RPMI7951 (cell line): Measurements from ENCODE around the gene PDCD1. TPM values are rescaled to one million over a fixed set of nuclear protein-coding genes. Genes with fewer than 3 reads are reported as not detected.
"Not testable (repeated sequence)": the region's sequence is repeated elsewhere in the genome, so short reads cannot be mapped to it uniquely, and the experiment has no call there.

Experiments
- DNase-seq: peaks from one replicate; pipeline ENCODE4 v3.0.0-alpha.2; 2012; ENCODE audit warnings: low read depth
- total RNA-seq: library from RNA; depleted of rRNA; stranded (reverse); fragments of >200 nt; shearing (Covaris generic); gene quantifications from 2 replicates; pipeline ENCODE4 v1.2.3, GENCODE V29; 2014; rRNA removed

The PDCD1 gene
- total RNA-seq: not detected in 2 replicates

DNA sequence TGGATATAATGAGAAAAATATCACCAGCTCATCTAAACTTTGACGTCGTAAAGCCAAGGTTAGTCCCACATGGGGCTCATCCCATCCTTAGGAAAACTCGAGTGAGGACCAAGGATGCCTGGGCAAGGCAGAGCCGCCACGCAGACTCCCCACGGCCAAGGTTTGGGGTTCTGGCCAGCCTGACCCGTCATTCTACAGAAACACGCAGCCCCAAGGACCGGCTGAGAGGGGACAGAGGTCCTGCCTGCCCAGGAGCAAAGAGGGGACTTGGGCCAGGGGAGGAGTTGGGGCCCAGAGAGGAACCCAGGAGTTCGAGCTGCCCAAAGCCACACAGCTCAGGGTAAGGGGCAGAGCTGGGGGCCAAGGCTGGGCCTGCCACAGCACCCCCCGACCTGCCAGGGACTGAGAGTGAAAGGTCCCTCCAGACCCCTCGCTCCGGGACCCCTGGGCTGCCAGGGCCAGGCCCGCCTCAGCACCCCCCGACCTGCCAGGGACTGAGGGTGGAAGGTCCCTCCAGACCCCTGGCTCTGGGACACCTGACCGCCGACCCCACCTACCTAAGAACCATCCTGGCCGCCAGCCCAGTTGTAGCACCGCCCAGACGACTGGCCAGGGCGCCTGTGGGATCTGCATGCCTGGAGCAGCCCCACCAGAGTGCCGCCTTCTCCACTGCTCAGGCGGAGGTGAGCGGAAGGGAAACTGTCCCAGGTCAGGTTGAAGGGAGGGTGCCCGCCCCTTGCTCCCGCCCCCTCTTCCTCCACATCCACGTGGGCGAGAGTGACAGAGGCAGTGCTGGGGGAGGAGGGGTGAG, at the start of gene PDCD1:
Gene PDCD1 (minus strand): TSS at position 689 of the 811 bp plus-strand sequence. CDS start 56 bp downstream, at position 633.
- DNase-seq: no peak

- DNase-seq: not testable (repeated sequence)
These were observed 49.1 kb upstream of the PDCD1 start for GRCh38 chr2:241907831-241908230.

DNA sequence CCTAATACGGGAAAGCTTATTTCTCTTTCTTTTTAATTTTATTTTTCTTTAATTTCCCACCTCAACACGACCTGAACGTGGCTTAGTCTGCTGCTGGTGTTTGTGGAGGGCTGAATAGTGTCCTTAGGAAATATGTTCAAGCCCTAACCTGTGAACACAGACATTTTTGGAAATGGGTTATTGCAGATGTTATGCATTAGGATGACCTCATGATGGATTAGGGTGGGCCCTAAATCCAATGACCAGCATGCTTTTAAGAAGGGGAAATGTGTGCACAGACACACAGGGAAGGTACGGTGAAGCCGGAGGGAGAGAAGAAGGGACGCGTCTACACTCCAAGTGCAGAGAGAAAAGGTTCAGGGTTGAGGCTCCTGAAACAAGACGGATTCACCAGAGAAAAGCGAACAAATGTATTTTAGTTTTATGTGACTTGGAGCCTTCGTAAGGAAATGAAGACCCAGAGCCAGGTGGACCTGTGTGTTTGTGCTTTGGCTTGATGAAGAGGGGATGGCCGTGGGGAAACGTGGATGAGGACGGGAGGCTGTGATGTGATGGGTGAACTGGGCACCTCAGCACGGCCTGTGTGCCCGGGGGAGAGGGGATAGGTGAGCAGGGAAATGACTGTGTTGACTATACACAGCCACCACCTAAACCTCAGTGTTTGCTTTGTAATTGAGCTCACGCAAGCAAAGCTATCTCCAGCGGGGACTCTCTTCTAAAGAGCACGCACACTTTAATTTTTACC, 48.3 kb upstream of the PDCD1 start:
- no peak for DNase-seq

- DNase-seq: not testable (repeated sequence)
These were observed 47.7 kb upstream of the PDCD1 start for GRCh38 chr2:241906378-241906770.

GRCh38 chr2:241905716-241906377, 47.2 kb upstream of the PDCD1 start:
- no peak for DNase-seq

DNA sequence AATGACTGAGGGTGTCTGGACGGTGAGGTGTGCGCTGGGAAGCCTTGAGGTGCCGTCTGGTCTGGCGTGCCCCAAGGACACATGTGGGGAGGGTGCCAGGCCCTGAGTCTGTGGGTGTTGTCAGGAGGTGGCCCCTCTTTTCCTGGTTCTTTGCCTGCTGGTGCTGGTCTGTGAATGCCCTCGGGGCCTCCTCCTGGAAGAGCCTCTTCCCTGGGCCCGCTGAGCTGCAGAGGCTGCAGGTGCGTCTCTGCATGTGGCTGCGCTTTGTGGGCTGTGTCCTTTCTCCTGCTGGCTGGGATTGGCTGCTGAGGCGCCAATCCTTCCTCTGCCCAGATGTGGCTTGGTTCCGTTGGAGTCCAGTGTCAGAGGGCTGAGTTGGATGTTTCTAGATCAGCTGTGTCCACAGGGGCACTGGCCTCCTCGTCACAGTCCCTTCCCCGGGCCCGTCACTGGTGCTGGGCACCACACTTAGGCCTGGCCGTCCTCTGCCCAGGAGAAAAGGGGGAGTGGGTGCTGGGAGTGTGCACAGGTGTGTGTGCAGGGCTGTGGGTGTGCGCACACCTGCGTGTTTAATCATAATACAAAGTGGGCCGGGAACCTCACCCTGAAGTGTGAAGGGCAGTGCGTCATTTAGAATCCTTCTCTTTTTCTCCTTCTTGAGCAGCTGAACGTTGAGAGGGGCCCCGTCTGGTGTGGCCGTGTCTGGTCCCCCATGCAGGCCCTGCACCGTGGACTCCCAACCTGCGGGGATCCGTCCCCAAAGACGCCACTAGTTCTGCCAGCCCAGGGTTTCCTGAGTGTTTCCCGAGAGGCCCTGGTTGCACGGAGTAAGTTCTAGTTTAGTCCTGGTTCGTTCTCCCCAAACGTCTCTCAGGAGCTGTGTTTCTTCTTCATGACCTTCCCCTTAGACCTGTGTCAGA, 46.4 kb upstream of the PDCD1 start:
- no peak for DNase-seq

DNA sequence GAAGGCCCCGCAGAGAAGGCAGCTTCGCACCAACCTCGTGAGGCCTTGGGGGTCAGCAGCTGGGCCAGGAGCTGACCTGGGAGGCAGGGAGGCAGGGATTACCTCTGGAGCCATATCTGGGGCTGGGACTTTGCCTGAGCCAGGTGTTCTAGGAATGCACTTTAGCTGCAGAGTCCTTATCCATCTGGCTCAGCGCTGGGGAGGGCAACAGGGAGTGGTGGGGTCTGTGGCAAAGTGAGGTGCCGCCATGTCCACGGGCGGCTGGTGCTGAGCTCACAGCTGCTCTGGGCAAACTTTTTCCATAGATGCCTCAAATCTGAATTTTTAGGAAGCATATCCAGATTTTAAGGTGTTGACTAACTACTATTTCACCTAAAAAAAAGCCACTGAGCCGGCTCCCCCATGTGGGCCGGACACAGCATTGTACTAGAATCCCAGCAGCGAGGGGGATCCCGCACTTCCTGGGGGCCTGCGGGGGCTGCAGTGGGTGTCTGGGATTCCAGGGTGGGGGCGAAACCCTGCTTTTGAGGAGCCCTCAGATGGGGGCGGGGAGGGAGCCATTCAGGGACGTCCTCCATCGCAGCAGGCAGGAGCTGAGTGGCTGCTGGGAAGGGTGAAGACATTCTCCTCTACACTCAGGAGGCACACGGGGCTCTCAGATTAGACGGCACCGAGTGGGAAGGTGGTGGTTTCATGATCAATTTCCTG, 45.5 kb upstream of the PDCD1 start:
- DNase-seq: no peak

GRCh38 chr2:241903121-241904010, 44.7 kb upstream of the PDCD1 start:
- DNase-seq: no peak

GRCh38 chr2:241902357-241902991, 43.8 kb upstream of the PDCD1 start:
- DNase-seq: no peak

DNA sequence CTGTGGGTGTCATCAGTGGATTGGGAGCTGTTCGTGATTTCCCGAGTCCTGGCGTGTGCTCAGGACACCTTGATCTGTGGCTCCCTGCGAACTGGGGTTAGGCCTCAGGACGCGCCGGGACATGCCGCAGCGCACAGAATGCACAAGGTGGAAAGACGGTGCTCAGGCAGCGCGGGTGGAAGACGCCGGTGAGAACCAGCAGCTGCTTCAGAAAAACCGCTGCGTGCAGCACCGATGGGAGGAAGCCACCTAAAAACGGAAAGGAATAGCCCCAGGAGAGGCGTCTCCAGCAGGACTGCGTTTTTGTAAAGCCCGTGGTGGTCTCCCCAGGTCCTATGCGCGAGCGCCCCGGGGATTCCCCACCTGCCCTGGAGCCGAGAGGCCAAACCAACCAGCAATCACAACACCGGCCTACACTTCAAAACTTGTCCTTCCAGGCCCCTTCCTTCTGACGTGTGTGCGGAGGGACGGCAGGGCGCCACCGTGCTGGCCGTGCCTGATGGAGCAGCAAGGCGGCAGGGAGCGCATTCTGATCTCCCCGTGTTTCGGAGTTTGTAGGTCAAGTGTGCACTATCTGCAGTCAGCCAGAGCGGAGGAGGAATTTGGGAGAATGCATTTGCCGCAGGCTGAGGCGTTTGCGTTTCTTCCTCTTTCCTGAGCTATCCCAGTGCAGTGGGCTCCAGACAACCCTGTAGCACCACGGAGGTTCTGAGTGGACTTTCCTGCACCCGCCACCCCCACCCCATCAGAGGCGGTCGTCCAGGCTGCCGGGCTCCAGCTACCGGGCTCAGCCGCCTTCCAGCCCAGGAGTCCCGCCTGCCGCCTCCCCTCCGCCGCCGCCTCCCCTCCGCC, 43.0 kb upstream of the PDCD1 start:
- no peak for DNase-seq

GRCh38 chr2:241901018-241901380, 42.3 kb upstream of the PDCD1 start:
- DNase-seq: no peak

GRCh38 chr2:241900251-241901017, 41.7 kb upstream of the PDCD1 start:
- no peak for DNase-seq

- DNase-seq: no peak
These were observed 40.0 kb upstream of the PDCD1 start for GRCh38 chr2:241898463-241899270.

DNA sequence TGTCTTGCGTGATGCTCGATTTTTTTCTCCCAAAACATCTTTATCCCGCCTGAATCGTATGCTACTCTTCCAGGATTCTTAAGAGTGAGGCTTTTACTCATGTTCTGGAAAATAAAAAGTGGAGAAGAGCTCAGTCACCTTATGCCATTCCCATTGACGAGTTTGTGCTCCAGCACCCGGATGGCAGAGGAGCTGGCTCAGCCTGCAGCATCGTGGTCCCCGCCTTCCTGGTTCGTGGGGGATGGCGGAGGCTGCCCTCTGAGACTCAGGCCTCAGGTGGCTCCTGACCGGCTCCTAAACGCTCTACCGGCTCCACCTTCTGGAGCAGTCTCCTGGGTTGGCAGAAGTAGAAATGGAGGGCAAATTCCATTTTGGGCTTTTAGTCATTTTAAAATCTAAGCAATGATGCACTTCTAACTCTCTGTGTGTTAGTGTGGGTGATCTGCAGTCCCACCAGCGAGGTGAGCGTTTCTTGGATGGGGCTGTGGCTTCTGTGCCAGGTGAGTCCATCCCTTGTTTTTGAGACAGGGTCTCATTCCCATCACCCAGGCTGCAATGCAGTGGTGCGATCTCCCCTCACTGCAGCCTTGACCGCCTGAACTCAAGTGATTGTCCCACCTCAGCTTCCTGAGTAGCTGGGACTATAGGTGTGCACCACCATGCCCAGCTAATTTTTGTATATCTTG, 38.7 kb upstream of the PDCD1 start:
- DNase-seq: no peak

- no peak for DNase-seq
These were observed 38.1 kb upstream of the PDCD1 start for GRCh38 chr2:241896746-241897201.
